ENCODE results near the gene SH3RF3.

Gene SH3RF3

DNA sequence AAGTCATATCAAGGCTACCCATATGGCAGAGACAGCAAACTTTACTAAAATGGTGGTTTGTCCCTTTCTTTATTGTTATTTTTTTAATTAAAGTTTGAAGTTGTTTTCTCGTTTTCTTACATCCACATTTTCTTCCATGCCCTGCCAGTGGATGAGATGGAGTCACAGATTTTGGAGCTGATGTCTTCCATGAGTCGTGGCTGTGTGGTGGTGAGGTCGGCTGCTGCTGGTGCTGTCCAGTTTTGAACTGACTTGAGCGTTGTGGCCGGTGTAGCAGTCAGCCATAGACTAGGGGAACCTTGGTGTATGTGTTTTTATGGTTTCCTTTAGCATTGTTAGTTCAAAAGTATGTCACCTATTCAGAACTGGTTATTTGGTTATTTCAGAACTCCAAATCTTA, 182.8 kb downstream of the SH3RF3 start:
- TF ChIP-seq, protein P1, sequence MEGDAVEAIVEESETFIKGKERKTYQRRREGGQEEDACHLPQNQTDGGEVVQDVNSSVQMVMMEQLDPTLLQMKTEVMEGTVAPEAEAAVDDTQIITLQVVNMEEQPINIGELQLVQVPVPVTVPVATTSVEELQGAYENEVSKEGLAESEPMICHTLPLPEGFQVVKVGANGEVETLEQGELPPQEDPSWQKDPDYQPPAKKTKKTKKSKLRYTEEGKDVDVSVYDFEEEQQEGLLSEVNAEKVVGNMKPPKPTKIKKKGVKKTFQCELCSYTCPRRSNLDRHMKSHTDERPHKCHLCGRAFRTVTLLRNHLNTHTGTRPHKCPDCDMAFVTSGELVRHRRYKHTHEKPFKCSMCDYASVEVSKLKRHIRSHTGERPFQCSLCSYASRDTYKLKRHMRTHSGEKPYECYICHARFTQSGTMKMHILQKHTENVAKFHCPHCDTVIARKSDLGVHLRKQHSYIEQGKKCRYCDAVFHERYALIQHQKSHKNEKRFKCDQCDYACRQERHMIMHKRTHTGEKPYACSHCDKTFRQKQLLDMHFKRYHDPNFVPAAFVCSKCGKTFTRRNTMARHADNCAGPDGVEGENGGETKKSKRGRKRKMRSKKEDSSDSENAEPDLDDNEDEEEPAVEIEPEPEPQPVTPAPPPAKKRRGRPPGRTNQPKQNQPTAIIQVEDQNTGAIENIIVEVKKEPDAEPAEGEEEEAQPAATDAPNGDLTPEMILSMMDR (conservative IDR thresholded peaks at IDR 0.05) = no peak
- H3K27ac ChIP-seq = no peak overlapping the region

DNA sequence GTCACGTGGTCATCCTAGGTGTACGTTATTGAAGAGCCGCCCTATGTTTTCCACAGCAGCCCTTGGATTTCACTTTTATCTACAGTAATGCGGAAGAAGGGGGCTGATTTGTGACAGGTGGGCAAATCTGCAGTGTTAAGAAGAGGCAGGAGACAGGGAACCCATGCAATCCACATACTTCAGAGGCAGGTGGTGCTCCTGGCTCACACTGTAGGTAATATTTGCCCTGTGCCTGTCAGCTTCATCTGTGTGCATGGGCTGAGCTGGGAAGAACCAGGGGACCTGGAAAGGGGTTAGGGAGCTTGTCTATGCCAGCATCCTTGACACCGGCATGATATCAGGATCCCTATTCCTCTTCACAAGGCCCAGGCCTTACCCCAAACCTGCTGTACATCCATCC, 183.9 kb downstream of the SH3RF3 start:
- TF ChIP-seq, protein P1 (conservative IDR thresholded peaks at IDR 0.05) = peak; percentile 31

GRCh38 chr2:109313343-109313742, 184.3 kb downstream of the SH3RF3 start:
- H3K27ac ChIP-seq = no peak overlapping the region
- TF ChIP-seq, protein P1 (conservative IDR thresholded peaks at IDR 0.05) = no peak

More for the DNA sequence above, 183.9 kb downstream of the SH3RF3 start:
- H3K27ac ChIP-seq = no peak overlapping the region

- no peak overlapping the region for H3K27ac ChIP-seq
- TF ChIP-seq, protein P1 (conservative IDR thresholded peaks at IDR 0.05) = no peak
Observed at GRCh38 chr2:109316091-109316490, 187.1 kb downstream of the SH3RF3 start.

DNA sequence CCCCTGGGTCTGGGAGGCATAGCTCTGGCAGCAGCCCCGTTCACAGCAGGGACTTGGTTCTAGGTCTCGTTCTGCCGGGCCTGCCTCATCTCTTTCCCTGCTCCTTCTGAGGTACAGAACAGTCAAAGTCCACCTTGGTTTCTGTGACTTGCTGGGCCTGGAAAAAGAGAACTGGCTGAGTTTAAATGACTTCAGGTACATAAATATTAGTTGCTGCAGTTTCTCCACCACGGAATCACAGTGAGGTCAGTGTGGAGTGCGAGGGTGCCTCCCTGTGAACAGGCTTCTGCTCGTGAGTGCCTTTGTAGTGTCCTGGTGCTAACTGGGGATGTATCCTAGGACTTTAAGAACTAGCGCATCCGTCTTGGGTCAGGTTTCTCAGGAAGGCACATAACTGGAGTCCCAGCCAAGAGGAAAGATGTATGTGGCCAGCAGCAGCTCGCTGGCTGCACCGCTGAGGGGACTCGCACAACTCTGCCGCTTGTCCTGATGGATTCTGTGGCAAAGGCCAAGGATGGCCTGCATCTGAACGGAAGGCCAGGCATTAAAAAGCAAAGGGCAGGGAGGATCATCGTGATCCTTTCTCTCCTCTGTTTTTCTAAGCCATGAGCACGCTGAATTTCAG, 188.6 kb downstream of the SH3RF3 start:
- TF ChIP-seq, protein P1 (conservative IDR thresholded peaks at IDR 0.05) = no peak
- H3K27ac ChIP-seq = no peak overlapping the region

DNA sequence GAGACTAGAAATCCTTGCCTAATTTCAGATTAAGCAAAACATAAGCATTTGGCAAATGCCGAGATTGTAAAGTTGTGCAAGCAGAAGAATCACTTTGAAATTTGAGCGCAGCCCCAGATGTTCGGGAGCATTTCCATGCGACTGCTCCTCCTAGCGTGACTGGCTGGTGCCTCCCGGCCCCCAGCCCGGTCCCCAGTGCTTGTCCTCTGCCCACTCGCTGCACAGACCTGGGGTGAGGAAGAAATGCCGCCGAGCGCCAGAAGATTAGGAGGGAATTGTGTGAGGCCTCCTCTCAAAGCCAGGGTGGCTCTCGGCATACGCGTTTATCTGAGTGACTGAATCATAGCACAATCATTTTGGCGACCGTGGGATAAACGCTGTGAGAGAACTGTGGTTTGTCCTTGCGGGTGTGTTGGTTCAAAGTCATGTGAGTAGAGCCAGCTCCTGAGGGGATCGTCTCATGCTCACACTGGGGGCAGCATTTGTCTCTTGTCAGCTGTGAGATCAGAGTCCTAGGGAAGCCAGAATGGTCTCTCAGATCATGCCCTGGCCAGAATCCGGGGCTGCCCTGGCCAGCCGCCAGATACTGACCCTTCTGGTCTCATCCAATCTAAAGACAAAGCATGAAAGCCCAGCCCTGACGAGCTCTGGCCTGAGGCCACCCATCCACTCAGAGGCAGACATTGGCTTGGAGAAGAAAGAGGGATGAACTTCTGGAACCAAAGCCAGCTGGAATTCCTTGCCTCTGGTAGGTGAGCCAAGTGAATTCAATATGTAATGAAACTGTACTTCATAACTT, 189.3 kb downstream of the SH3RF3 start:
- H3K27ac ChIP-seq = no peak overlapping the region
- TF ChIP-seq, protein P1 (conservative IDR thresholded peaks at IDR 0.05) = no peak

GRCh38 chr2:109318949-109319342, 189.9 kb downstream of the SH3RF3 start:
- H3K27ac ChIP-seq = no peak overlapping the region
- TF ChIP-seq, protein P1 (conservative IDR thresholded peaks at IDR 0.05) = no peak
